DOHH2 (cell line): Measurements from ENCODE around the gene C6orf89.

ENCODE experiments used
- H3F3A ChIP-seq: fragments of 200-600 bp; sonication (generic), shearing (Covaris generic); 2 replicates; pipeline ENCODE4 v1.6.0; 2016; ENCODE audit warnings: antibody characterized with exemption, mild to moderate bottlenecking; ENCODE audit not compliant: control insufficient read depth, insufficient read depth
- H3K27ac ChIP-seq: fragments of 200-600 bp; sonication (generic); 2 replicates; pipeline ENCODE4 v1.5.1; 2014; ENCODE audit warnings: low read depth, mild to moderate bottlenecking, low read length, moderate library complexity
- H3K27me3 ChIP-seq: fragments of 200-600 bp; sonication (generic); 2 replicates; pipeline ENCODE4 v1.6.1; 2014; ENCODE audit warnings: mild to moderate bottlenecking, low read length, mixed read lengths; ENCODE audit not compliant: control insufficient read depth
- H3K36me3 ChIP-seq: fragments of 200-600 bp; sonication (generic); 2 replicates; pipeline ENCODE4 v1.6.1; 2014; ENCODE audit warnings: mild to moderate bottlenecking, low read length, moderate library complexity, mixed read lengths; ENCODE audit not compliant: control insufficient read depth
- H3K4me1 ChIP-seq: fragments of 200-600 bp; sonication (generic); 2 replicates; pipeline ENCODE4 v1.6.1; 2014; ENCODE audit warnings: mild to moderate bottlenecking, low read length, mixed read lengths; ENCODE audit not compliant: control insufficient read depth
- H3K4me2 ChIP-seq: fragments of 200-600 bp; sonication (generic); 2 replicates; pipeline ENCODE4 v1.6.0; 2014; ENCODE audit warnings: mild to moderate bottlenecking, low read length, moderate library complexity
- H3K4me3 ChIP-seq: fragments of 200-600 bp; sonication (generic); 2 replicates; pipeline ENCODE4 v1.5.1; 2014; ENCODE audit warnings: mild to moderate bottlenecking, low read length, mixed read lengths
- H3K79me2 ChIP-seq: fragments of 200-600 bp; sonication (generic); 2 replicates; pipeline ENCODE4 v1.6.1; 2014; ENCODE audit warnings: mild to moderate bottlenecking, low read length, mixed read lengths; ENCODE audit not compliant: control insufficient read depth
- H3K9me2 ChIP-seq: fragments of 200-600 bp; sonication (generic); replicated peaks from 2 replicates; pipeline ENCODE4 v1.6.1; 2014; ENCODE audit warnings: mild to moderate bottlenecking, low read length, mixed read lengths; ENCODE audit not compliant: control insufficient read depth
- H3K9me3 ChIP-seq: fragments of 200-600 bp; sonication (generic); 2 replicates; pipeline ENCODE4 v1.6.1; 2014; ENCODE audit warnings: antibody characterized with exemption, low read length, mixed read lengths; ENCODE audit not compliant: control insufficient read depth, insufficient read depth
- H4K20me1 ChIP-seq: fragments of 200-600 bp; sonication (generic); 2 replicates; pipeline ENCODE4 v1.6.0; 2014; ENCODE audit warnings: low read depth, mild to moderate bottlenecking, antibody characterized with exemption, low read length, moderate library complexity; ENCODE audit not compliant: control insufficient read depth, insufficient read depth
- CTCF ChIP-seq: fragments of 200-600 bp; sonication (generic); IDR thresholded peaks from one replicate; pipeline ENCODE4 v1.5.1; 2014; ENCODE audit warnings: antibody characterized with exemption, mild to moderate bottlenecking, low read depth, low read length; ENCODE audit not compliant: poor library complexity, severe bottlenecking
- EZH2phosphoT487 ChIP-seq: fragments of 200-600 bp; sonication (generic); IDR thresholded peaks from 2 replicates; pipeline ENCODE4 v1.6.1; 2017; ENCODE audit warnings: borderline replicate concordance, mild to moderate bottlenecking, antibody characterized with exemption, low read length, moderate library complexity, mixed read lengths

Gene C6orf89

GRCh38 chr6:36885461-36886401, at the start of gene C6orf89:
Gene C6orf89 (plus strand): TSS chr6:36885952. CDS start chr6:36899445, 13,493 bp downstream.
- Histone ChIP-seq H3K4me3 (peak within 1 kb of the TSS; percentile 84), H3K79me2 (peaks cover 46% of the 10 kb centered on the region), H3K9me3 (no peaks in the 10 kb centered on the region), H3K4me2 (peak within 1 kb of the TSS; percentile 83), H3K4me1 (peaks cover 20% of the 10 kb centered on the region), H3F3A (no peaks in the 10 kb centered on the region), H3K9me2 (no peaks in the 10 kb centered on the region), H3K27ac (peak within 1 kb of the TSS; percentile 34), H3K36me3 (peaks cover 3% of the 10 kb centered on the region; the same call in 1 of the 2 replicates), H4K20me1 (no peaks in the 10 kb centered on the region), H3K27me3 (no peaks in the 10 kb centered on the region)
- TF ChIP-seq EZH2phosphoT487, result no peak
- TF ChIP-seq CTCF, result peak; percentile 77

GRCh38 chr6:36836111-36837021, 49.4 kb upstream of the C6orf89 start:
- Histone ChIP-seq H3K27ac (no peak overlapping the region), H3K79me2 (no peaks in the 10 kb centered on the region), H3K27me3 (peaks cover 49% of the 10 kb centered on the region), H3K4me2 (no peak overlapping the region), H3K36me3 (no peaks in the 10 kb centered on the region), H3F3A (no peaks in the 10 kb centered on the region), H3K4me3 (no peak overlapping the region), H3K4me1 (peaks cover 4% of the 10 kb centered on the region; the same call in 1 of the 2 replicates), H3K9me3 (no peaks in the 10 kb centered on the region), H4K20me1 (no peaks in the 10 kb centered on the region), H3K9me2 (no peaks in the 10 kb centered on the region)
- TF ChIP-seq EZH2phosphoT487, result no peak
- TF ChIP-seq CTCF, result peak; percentile 45

GRCh38 chr6:36837022-36837339, 48.8 kb upstream of the C6orf89 start:
- no peak for TF ChIP-seq EZH2phosphoT487
- no peak for TF ChIP-seq CTCF
- H3K9me2 ChIP-seq, result no peaks in the 10 kb centered on the region
- H3F3A ChIP-seq, result no peaks in the 10 kb centered on the region

More at GRCh38 chr6:36837022-36837339, 48.8 kb upstream of the C6orf89 start:
- peaks cover 49% of the 10 kb centered on the region for H3K27me3 ChIP-seq
- H3K79me2 ChIP-seq, result no peaks in the 10 kb centered on the region
- no peaks in the 10 kb centered on the region for H3K36me3 ChIP-seq
- H3K4me3 ChIP-seq, result no peak overlapping the region
- H3K4me1 ChIP-seq, result peaks cover 4% of the 10 kb centered on the region; the same call in 1 of the 2 replicates
- no peak overlapping the region for H3K4me2 ChIP-seq
- no peak overlapping the region for H3K27ac ChIP-seq
- H4K20me1 ChIP-seq, result no peaks in the 10 kb centered on the region
- H3K9me3 ChIP-seq, result no peaks in the 10 kb centered on the region
